GM23248 (cell line): Measurements from ENCODE around the gene PRR19. TPM values are rescaled to one million over a fixed set of nuclear protein-coding genes. Genes with fewer than 3 reads are reported as not detected.

Source experiments
- DNase-seq: peaks from one replicate; pipeline ENCODE4 v3.0.0-alpha.2; 2015
- H2AFZ ChIP-seq: fragments of 200-600 bp; sonication (generic); 2 replicates; pipeline ENCODE4 v1.6.1; 2016; ENCODE audit warnings: antibody characterized with exemption
- H3F3A ChIP-seq: fragments of 200-600 bp; sonication (generic); 2 replicates; pipeline ENCODE4 v1.6.1; 2016; ENCODE audit warnings: mild to moderate bottlenecking, antibody characterized with exemption, mixed run types; ENCODE audit not compliant: insufficient read depth
- H3K27ac ChIP-seq: fragments of 200-600 bp; sonication (generic); 2 replicates; pipeline ENCODE4 v1.5.1; 2016; ENCODE audit warnings: mild to moderate bottlenecking
- H3K27me3 ChIP-seq: fragments of 200-600 bp; sonication (generic); replicated peaks from 2 replicates; pipeline ENCODE4 v1.6.1; 2016; ENCODE audit warnings: mild to moderate bottlenecking; ENCODE audit not compliant: insufficient read depth
- H3K36me3 ChIP-seq: fragments of 200-600 bp; sonication (generic); 2 replicates; pipeline ENCODE4 v1.6.1; 2016; ENCODE audit warnings: low read depth, mild to moderate bottlenecking
- H3K4me1 ChIP-seq: fragments of 200-600 bp; sonication (generic); 2 replicates; pipeline ENCODE4 v1.6.1; 2016; ENCODE audit warnings: mild to moderate bottlenecking; ENCODE audit not compliant: insufficient read depth
- H3K4me2 ChIP-seq: fragments of 200-600 bp; sonication (generic); one replicate; pipeline ENCODE4 v1.6.1; 2016; ENCODE audit warnings: mild to moderate bottlenecking; ENCODE audit not compliant: unreplicated experiment
- H3K4me3 ChIP-seq: fragments of 200-600 bp; sonication (generic); 2 replicates; pipeline ENCODE4 v1.5.1; 2016; ENCODE audit warnings: mild to moderate bottlenecking
- H3K79me2 ChIP-seq: fragments of 200-600 bp; sonication (generic); 2 replicates; pipeline ENCODE4 v1.6.1; 2016; ENCODE audit warnings: mild to moderate bottlenecking; ENCODE audit not compliant: insufficient read depth
- H3K9ac ChIP-seq: fragments of 200-600 bp; sonication (generic); 2 replicates; pipeline ENCODE4 v1.6.1; 2016; ENCODE audit warnings: mild to moderate bottlenecking
- H3K9me2 ChIP-seq: fragments of 200-600 bp; sonication (generic); 2 replicates; pipeline ENCODE4 v1.6.1; 2016; ENCODE audit warnings: mixed run types, mild to moderate bottlenecking, moderate library complexity; ENCODE audit not compliant: insufficient read depth
- H3K9me3 ChIP-seq: fragments of 200-600 bp; sonication (generic); one replicate; pipeline ENCODE4 v1.6.1; 2017; ENCODE audit warnings: low read depth
- H4K20me1 ChIP-seq: fragments of 200-600 bp; sonication (generic); 2 replicates; pipeline ENCODE4 v1.6.0; 2016; ENCODE audit not compliant: insufficient read depth
- EZH2 ChIP-seq: fragments of 200-600 bp; sonication (generic); IDR thresholded peaks from 2 replicates; pipeline ENCODE4 v1.6.1; 2018; ENCODE audit warnings: antibody characterized with exemption, mild to moderate bottlenecking; ENCODE audit not compliant: insufficient read depth, poor library complexity, severe bottlenecking
- EZH2phosphoT487 ChIP-seq: fragments of 200-600 bp; sonication (generic); IDR thresholded peaks from 2 replicates; pipeline ENCODE4 v1.6.1; 2018; ENCODE audit warnings: antibody characterized with exemption, moderate library complexity, mild to moderate bottlenecking, low read depth; ENCODE audit not compliant: insufficient read depth
- WGBS, 2 experiments: methylation state at CpG; one replicate each; pipeline ENCODE4 v1.1.6; 2015 to 2017; ENCODE audit warnings: low lambda C conversion rate in 2 of 2, low coverage in 1 of 2; ENCODE audit errors: missing lambda C conversion rate in 2 of 2; 5-methylcytosine and 5-hydroxymethylcytosine counted together
- in situ Hi-C: fragments of 300-500 bp; cut with MboI; formaldehyde crosslinking; loops from 2 replicates; pipeline ENCODE4 v1.15.0; 2020
- polyA plus RNA-seq: library from polyadenylated mRNA; unstranded; fragments of >200 nt; fragmentation: Nextera tagmentation; extraction: Ambion mirVana; gene quantifications from 2 replicates; pipeline ENCODE4 v1.2.1, GENCODE V29; 2016
- total RNA-seq: library from RNA; depleted of rRNA; stranded (reverse); fragments of >200 nt; shearing (Covaris generic); gene quantifications from 2 replicates; pipeline ENCODE4 v1.2.3, GENCODE V29; 2014

PRR19 gene
- total and polyA plus RNA-seq, 2 experiments from 2014 or later = 1.1 TPM

DNA sequence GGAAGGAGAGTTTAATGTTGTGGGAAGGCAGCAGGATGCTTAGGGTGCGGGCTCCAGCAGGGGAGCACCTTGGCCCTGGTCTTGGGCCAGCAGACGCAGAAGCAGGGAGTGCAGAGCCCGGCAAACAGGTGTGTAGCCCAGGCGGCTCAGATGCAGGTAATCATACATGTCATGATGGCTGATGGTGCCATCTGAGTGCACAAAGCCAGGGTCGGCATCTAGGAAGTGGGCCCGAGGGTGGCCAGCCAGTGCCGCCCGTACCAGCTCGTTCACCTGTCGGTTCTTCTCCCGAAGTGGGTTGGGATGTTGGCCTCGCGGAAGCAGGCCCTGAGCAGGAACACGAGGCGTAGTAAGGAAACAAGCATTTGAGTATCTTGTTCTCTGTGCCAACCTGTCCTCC lies 4.9 kb upstream of the PRR19 start:
- no peaks in the 10 kb centered on the region for H3K27me3 ChIP-seq
- TF ChIP-seq EZH2 (no peak), EZH2phosphoT487 (no peak)

DNA sequence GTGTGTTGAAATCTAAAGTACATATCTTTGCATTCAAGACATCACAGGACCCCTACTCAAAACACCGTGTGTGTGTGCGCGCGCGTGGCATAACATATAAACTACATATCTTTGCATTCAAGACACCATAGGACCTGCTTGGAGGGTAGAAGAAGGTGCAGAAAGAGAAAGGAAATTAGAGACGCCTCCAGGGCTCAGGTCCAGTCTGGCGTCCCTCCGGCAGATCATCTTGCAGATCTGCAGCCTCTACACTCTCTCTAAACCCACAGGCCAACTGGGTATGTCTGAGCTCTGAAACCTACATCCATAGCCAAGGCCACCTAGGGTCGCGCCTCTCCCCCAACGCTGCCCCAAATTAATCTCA lies 1.2 kb downstream of the PRR19 start:
- in situ Hi-C loops = no loop called here
- H3K27ac ChIP-seq = no peak overlapping the region
- no peaks in the 10 kb centered on the region for H3K79me2 ChIP-seq
- H3K4me3 ChIP-seq = peak overlapping the region; percentile 74
- peak overlapping the region; percentile 64; the same call in 1 of the 2 replicates for H3K9ac ChIP-seq
- H3K4me1 ChIP-seq = no peaks in the 10 kb centered on the region
- H2AFZ ChIP-seq = peak overlapping the region; percentile 84
- WGBS, 2 experiments = 36 to 42% methylated on average over 11 of the region's 11 CpGs
- no peaks in the 10 kb centered on the region for H3K9me3 ChIP-seq
- H3F3A ChIP-seq = no peaks in the 10 kb centered on the region; the same call in 1 of the 2 replicates
- no peaks in the 10 kb centered on the region for H3K36me3 ChIP-seq
- no peak for DNase-seq
- no peak overlapping the region for H3K4me2 ChIP-seq
- no peaks in the 10 kb centered on the region for H3K9me2 ChIP-seq
- no peak for TF ChIP-seq EZH2
- H3K27me3 ChIP-seq = no peaks in the 10 kb centered on the region
- no peaks in the 10 kb centered on the region for H4K20me1 ChIP-seq

More for the DNA sequence above, 4.9 kb upstream of the PRR19 start:
- Histone ChIP-seq H3K9me3 (no peaks in the 10 kb centered on the region), H3K9me2 (no peaks in the 10 kb centered on the region), H3K36me3 (peaks cover 3% of the 10 kb centered on the region; the same call in 1 of the 2 replicates), H4K20me1 (no peaks in the 10 kb centered on the region), H3K4me2 (no peak overlapping the region), H3K27ac (no peak overlapping the region), H2AFZ (no peak overlapping the region), H3K9ac (no peak overlapping the region), H3K4me3 (no peak overlapping the region), H3K79me2 (no peaks in the 10 kb centered on the region), H3K4me1 (no peaks in the 10 kb centered on the region), H3F3A (no peaks in the 10 kb centered on the region)
- no peak for DNase-seq
- in situ Hi-C loops = no loop called here
- 89 to 90% methylated on average over 15 of the region's 15 CpGs for WGBS, 2 experiments

DNA sequence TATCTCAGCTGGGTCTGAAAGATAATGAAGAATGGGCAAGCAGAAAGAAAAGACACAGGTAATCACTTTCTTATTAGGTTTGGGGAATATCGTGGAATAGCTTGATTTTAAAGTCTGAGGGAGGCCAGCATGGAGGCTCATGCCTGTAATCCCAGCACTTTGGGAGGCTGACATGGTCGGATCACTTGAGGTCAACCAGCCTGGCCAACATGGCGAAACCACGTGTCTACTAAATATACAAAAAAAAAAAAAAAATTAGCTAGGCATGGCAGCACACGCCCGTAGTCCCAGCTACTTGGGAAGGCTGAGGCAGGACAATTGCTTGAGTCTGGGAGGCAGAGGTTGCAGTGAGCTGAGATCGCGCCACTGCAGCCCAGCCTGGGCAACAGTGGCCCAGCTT lies 1.9 kb downstream of the PRR19 start:
- in situ Hi-C loops = no loop called here

DNA sequence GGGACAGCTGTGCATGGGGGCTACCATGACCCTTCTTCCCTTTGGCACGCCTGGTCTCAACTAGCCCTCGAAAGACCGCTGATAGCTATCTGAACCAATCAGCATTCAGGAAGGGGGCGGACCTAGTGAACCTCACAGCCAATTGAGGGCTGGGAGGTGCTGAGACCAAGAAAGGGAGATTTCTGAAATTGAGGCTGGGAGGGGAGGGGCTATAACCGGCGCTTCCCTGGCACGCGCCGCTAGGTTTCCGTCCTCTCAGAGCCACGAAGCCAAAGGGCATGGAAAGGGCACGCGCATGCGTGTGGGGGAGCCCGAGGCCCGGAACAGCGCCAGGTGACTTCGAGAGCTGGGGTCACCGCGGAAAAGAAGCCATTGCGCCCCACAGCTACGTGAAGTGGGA lies 4.7 kb downstream of the PRR19 start:
- H3K4me2 ChIP-seq = no peak overlapping the region
- in situ Hi-C loops = no loop called here
- no peak overlapping the region for H3K4me3 ChIP-seq
- TF ChIP-seq EZH2phosphoT487 (no peak), EZH2 (no peak)
- no peaks in the 10 kb centered on the region; the same call in 1 of the 2 replicates for H3F3A ChIP-seq
- H3K9me2 ChIP-seq = no peaks in the 10 kb centered on the region
- H3K79me2 ChIP-seq = no peaks in the 10 kb centered on the region
- no peaks in the 10 kb centered on the region for H3K9me3 ChIP-seq
- no peaks in the 10 kb centered on the region for H3K36me3 ChIP-seq
- H4K20me1 ChIP-seq = no peaks in the 10 kb centered on the region
- H3K4me1 ChIP-seq = no peaks in the 10 kb centered on the region
- 93 to 99% methylated on average over 18 to 22 of the region's 22 CpGs for WGBS, 2 experiments
- no peak overlapping the region for H2AFZ ChIP-seq
- no peak overlapping the region for H3K27ac ChIP-seq
- H3K27me3 ChIP-seq = no peaks in the 10 kb centered on the region
- no peak overlapping the region for H3K9ac ChIP-seq
- no peak for DNase-seq

More for the DNA sequence above, 1.9 kb downstream of the PRR19 start:
- DNase-seq = no peak
- Histone ChIP-seq H3K36me3 (no peaks in the 10 kb centered on the region), H2AFZ (no peak overlapping the region), H3K27ac (no peak overlapping the region), H4K20me1 (no peaks in the 10 kb centered on the region), H3F3A (no peaks in the 10 kb centered on the region; the same call in 1 of the 2 replicates), H3K9ac (no peak overlapping the region), H3K4me3 (no peak overlapping the region), H3K4me1 (no peaks in the 10 kb centered on the region), H3K27me3 (no peaks in the 10 kb centered on the region), H3K79me2 (no peaks in the 10 kb centered on the region), H3K9me2 (no peaks in the 10 kb centered on the region), H3K9me3 (no peaks in the 10 kb centered on the region), H3K4me2 (no peak overlapping the region)
- WGBS, 2 experiments = 88 to 91% methylated on average over 8 of the region's 8 CpGs
- TF ChIP-seq EZH2phosphoT487 = no peak
- TF ChIP-seq EZH2 = no peak

DNA sequence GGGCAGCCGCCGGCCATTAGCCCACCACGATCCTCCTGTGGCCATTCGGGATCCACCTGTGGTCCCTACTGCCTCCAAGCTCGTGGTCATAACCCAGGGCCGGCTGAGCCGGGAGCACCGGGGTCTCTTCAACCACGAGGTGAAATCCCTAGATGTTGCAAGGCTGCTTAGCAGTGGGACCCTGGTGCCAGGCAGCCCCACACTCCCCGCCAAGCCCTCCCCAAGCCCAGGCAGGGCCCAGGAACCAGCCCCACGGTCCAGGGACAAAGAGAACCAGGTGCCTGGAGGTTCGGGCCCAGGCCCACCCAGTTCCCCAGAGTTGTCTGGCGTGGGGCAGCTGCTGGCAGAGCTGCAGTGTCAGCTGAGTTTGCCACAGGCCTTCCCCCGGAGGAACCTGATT lies 7.8 kb downstream of the PRR19 start:
- Histone ChIP-seq H3K79me2 (no peaks in the 10 kb centered on the region), H2AFZ (no peak overlapping the region), H3K4me3 (no peak overlapping the region), H3K36me3 (no peaks in the 10 kb centered on the region), H3K9me3 (no peaks in the 10 kb centered on the region), H3K4me2 (no peak overlapping the region), H3K4me1 (no peaks in the 10 kb centered on the region), H4K20me1 (no peaks in the 10 kb centered on the region), H3K27me3 (peaks cover 7% of the 10 kb centered on the region), H3K27ac (no peak overlapping the region), H3F3A (no peaks in the 10 kb centered on the region; the same call in 1 of the 2 replicates), H3K9me2 (no peaks in the 10 kb centered on the region), H3K9ac (no peak overlapping the region)
- in situ Hi-C loops = no loop called here
- no peak for TF ChIP-seq EZH2
- TF ChIP-seq EZH2phosphoT487 = no peak
- no peak for DNase-seq
- WGBS, 2 experiments = 78 to 86% methylated on average over 12 to 13 of the region's 14 CpGs
